GM19328 (cell line): ENCODE measurements around the gene CORO2A.
"Not testable (repeated sequence)": the region's sequence is repeated elsewhere in the genome, so short reads cannot be mapped to it uniquely, and the experiment has no call there.

ENCODE experiments used
- ATAC-seq: cut with Tn5 transposase; IDR thresholded peaks from one replicate; pipeline ENCODE4 v1.9.1; 2021; ENCODE audit warnings: mild to moderate bottlenecking, moderate library complexity; ENCODE audit not compliant: unreplicated experiment

Gene CORO2A

GRCh38 chr9:98118640-98119601 is 73.5 kb downstream of the CORO2A start, which contains the start of gene TRIM14:
Gene TRIM14 (minus strand): TSS chr9:98119222. CDS start chr9:98119188, 34 bp downstream.
- ATAC-seq: peak; percentile 51

GRCh38 chr9:98117984-98118639 is 74.3 kb downstream of the CORO2A start:
- peak; percentile 39 for ATAC-seq

DNA sequence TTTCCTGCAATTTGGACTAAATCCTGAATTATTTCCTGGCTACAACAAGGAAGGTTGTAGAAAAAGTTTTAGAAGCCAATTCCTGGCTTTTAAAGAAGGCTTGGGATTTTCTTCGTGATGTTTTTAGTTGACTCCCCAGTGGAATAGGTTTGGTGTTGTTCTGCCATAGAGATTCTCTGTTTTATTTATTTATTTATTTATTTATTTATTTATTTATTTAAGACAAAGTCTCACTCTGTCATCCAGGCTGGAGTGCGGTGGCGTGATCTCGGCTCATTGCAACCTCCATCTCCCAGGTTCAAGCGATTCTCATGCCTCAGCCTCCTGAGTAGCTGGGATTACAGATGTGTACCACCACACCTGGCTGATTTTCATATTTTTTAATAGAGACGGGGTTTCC is 75.3 kb downstream of the CORO2A start:
- not testable (repeated sequence) for ATAC-seq

DNA sequence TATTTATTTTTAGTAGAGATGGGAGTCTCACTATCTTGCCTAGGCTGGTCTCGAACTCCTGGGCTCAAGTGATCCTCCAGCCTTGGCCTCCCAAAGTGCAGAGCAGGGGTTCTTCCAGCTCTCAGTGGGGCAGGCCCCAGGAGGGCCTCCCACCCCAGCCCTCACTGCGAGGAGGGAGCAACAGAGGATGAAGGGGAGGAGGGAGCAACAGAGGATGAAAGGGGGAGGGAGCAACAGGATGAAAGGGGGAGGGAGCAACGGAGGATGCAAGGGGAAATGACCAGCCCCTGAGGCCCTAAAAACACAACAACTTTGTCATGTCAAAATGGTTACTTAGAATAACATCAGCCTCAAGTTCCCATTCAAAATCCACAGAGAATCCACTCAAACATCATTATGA is 83.4 kb downstream of the CORO2A start:
- ATAC-seq: no peak

DNA sequence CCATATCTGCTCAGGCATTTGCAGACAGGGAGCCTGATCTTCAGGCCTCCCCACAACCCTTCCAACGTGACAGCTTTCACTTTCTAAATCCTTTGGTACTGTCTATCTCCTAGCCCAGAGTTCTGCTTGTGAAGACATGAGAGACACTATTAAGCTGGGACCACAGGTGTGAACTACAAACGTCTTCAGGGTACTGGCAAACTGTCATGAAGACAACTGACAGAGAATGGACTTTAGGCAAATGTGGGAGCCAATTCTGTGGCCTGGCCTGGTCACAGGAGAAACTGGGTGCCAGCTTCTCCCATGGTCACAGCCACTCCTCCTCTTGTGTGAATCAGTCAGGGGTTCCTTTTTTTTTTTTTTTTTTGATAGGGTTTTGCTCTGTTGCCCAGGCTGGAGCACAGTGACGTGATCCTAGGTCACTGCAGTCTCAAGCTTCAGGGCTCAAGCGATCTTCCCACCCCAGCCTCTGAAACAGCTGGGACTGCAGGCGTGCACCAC is 83.9 kb downstream of the CORO2A start:
- ATAC-seq: no peak

DNA sequence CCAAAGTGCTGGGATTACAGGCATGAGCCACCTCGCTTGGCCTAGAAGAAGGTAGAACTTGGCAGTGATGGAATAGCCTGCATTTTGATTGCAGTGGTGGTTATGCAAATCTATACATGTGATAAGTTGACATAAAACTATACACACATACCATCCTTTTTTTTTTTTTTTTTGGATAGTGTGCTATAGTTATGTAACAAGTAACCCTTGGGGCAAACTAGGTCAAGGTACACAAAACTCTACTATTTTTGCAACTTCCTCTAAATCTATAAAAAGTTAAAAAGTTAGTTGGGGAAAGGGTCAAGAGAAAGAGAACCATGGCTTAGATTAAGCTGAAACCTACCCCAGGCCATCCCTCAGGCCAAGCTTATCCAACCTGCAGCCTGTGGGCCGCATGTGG is 84.5 kb downstream of the CORO2A start:
- ATAC-seq: no peak

GRCh38 chr9:98105006-98105405 is 87.4 kb downstream of the CORO2A start:
- ATAC-seq: no peak

- ATAC-seq: no peak
Measured at GRCh38 chr9:98104445-98104881, 88.0 kb downstream of the CORO2A start.

DNA sequence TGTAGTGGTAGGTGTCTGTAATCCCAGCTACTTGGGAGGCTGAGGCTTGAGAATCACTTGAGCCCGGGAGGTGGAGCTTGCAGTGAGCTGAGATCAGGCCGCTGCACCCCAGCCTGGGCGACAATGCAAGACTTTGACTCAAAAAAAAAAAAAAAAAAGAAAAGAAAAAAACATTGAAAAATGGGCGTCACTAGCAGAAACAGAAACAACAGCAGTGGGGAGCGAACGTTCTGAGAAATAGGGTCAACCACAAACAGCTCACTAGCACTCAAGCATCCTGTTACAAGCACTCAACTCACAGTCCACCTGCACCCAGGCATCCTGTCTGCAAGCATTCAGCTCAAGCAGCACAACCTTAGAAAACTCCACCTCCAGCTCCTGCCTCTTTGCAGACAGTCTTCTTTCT is 90.6 kb downstream of the CORO2A start:
- ATAC-seq: peak; percentile 94

GRCh38 chr9:98101416-98101815 is 91.0 kb downstream of the CORO2A start:
- no peak for ATAC-seq

DNA sequence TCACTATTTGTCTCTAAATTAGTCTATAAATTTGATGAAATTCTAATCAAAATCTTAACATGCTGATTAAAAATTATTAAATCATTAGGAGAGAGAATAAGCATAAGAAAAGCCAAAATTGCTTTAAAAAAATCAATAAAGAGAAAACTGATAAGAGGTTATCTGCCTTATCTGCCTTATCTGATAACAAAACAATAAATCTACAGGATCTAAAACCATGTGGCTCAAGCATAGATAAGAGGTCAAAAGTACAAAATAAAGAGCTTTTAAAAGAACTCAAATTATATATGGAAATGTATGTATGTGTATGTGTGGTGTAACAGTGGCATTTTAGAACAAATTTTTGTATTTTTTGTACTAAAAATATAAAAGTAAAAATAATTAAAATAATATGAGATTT is 92.0 kb downstream of the CORO2A start:
- ATAC-seq: no peak

DNA sequence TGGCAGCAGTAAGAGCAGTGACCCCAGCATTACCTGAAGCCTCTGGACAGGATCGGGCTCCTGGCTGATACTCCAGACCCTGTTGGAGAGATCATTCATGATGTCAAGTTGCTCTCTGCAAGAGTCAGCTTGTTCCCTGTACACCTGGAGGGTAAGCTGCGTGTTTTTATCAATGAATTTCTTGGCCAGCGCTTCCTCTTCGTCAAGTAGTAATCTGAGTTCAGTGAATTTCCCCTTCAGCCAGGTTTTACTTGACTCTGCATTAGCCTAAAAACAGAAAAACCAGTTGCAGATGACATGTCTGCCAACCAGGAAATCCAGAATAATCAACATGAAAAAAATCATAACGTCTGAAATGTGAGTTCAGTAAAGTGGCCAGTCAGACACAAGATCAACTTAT is 92.5 kb downstream of the CORO2A start:
- ATAC-seq: no peak

- ATAC-seq: no peak
Measured at GRCh38 chr9:98099346-98099745, 93.1 kb downstream of the CORO2A start.

DNA sequence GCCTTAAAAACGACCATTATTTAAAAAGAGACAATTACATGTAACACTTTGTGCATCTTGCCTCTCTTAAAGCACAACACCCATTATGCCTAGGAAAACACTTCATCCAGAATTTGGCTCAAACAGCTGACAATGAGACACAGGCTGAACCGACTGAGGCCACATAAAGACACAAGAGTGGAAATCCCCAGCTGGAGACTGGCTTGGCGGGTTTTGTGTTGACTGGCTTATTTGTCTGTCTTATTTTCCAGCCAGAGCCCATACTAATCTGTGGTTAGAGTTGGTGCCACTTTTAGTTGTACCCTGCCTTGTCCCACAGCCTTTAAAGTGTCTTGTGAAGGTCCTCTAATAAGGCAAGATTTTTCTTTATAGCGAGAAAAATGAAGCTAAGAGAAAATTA is 94.6 kb downstream of the CORO2A start:
- ATAC-seq: no peak

- ATAC-seq: no peak
Measured at GRCh38 chr9:98096091-98096490, 96.3 kb downstream of the CORO2A start.

DNA sequence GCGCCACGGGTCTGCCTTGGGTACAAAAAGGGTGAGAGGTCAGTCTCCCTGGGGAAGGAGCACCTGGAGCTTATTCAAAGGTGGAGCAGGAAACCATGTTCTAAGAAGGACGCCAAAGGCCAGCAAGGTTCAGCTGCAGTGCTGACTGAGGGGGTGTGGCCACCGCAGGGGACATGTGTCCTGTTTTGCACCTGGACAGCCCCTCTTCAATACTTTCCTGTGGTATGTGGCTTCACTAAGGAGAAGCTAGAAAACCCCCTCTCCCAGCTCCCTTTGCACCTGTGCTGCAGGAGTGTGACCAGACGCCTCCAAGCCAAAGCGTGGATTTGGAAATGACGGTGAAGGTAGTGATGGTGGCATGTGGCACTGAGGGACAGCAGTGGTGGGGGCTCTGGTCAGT is 97.0 kb downstream of the CORO2A start:
- ATAC-seq: no peak

DNA sequence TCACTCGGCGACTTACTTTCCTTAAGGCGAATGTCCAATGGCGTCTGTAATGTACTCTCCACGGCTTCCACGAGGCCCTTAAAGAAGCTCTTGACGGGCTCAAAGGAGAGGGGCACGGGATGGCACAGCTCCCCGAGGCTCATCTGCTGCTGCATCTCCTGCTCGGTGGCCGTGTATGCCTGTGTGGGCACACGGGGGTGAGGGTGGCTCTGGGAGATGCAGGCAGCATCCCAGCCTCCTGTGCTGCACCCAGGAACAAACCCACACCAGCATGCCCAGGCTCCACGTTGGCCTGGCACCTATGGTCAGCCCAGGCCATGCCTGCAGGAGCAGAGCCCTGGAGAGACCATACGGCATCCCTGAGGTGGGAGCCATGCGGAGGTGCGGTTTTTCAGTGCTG is 97.6 kb downstream of the CORO2A start:
- no peak for ATAC-seq

- no peak for ATAC-seq
Measured at GRCh38 chr9:98094316-98094715, 98.1 kb downstream of the CORO2A start.

GRCh38 chr9:98092613-98092931 is 99.9 kb downstream of the CORO2A start:
- no peak for ATAC-seq

DNA sequence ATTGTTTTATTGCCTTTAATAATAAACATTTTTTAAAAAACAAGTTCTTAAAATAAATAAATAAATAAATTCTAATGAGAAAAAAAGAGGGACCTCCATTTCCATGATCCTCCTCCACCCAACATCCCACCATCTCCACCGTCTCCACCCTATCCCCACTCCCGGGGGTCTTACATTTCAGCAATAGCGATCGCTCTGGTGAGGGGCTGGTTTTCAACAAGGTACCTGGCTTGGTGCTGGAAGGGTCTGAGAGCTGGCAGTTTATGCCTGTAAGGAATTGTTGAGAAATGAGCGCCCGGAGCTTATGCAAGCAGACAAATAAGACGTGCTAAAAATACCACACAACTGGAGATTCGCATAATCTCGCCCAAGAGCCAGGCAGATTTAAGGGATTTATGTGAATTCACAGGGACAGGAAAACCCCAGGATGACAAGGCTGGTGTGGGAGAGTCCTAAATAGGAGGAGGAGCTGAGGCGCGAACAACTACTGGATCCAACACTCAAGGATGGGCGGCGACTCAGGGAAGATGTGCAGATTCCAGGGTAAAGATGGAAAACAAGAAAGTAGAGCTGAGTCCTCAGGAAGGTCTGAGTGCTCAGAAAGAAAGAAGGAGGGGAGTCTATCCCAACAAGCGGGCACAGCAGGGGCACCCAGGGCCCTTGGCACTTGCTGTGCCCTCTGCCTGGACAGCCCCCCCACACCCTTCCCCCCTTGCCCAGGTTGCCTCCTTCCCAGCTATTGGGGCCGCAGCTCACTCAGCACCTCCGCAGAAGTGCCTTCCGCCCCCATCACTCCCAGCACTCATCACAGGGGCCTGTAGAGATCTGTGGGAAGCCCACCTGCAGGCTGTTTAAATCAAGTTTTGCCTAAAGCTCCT is 100.5 kb downstream of the CORO2A start:
- no peak for ATAC-seq

DNA sequence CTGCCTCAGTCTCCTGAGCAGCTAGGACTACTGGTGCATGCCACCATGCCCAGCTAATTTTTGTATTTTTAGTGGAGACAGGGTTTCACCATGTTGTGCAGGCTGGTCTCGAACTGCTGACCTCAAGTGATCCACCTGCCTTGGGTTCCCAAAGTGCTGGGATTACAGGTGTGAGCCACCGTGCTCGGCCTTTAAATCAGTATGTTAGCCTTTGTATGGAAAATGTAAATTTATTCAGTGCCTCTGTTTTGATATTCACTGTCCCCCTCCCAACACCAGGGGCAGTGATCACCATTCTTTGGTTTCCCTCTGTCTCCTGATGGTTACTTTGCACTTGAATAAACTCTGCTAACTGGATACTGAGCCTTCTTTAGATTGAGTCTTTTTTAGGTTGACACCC is 101.8 kb downstream of the CORO2A start:
- not testable (repeated sequence) for ATAC-seq
